H1 (cell line): Measurements from ENCODE around the gene PLK3. TPM values are rescaled to one million over a fixed set of nuclear protein-coding genes. Genes with fewer than 3 reads are reported as not detected.

ENCODE experiments used
- CEBPB ChIP-seq: IDR thresholded peaks from 2 replicates; pipeline ENCODE4 v1.6.1; 2012; ENCODE audit warnings: low read depth, low read length
- POLR2AphosphoS5 ChIP-seq: IDR thresholded peaks from 2 replicates; pipeline ENCODE4 v1.6.1; 2011; ENCODE audit warnings: low read depth, low read length
- TAF7 ChIP-seq: optimal IDR thresholded peaks from 2 replicates; pipeline ENCODE3; 2011; ENCODE audit warnings: low read depth, mild to moderate bottlenecking, inconsistent platforms, low read length, moderate library complexity, borderline replicate concordance
- polyA plus RNA-seq, 7 experiments: library from polyadenylated mRNA; depleted of rRNA in 3 of 7; stranded (reverse) in 5 of 7; unstranded in 2 of 7; fragments of >200 nt in 5 of 7; fragments of 200-250 nt in 2 of 7; gene quantifications; 1 replicate in 5 of 7; 2 replicates in 1 of 7; 4 replicates in 1 of 7; pipeline versions ENCODE4 v1.2.1 to v1.2.3, GENCODE V29; 2011 to 2013; ENCODE audit warnings: missing spikeins in 2 of 7, mixed read lengths in 2 of 7
- total RNA-seq: library from RNA; stranded (reverse); fragmentation: NEBNext Ultra II Directional; extraction: Animal tissue kit (Norgen Biotek cat#: 25700); gene quantifications from 2 replicates; pipeline ENCODE4 v1.2.1, GENCODE V29; 2021
- TF ChIP-seq, protein P1 (sequence below): IDR thresholded peaks from 2 replicates; pipeline ENCODE4 v1.6.1; 2011; ENCODE audit warnings: low read length, improper control_type of control experiment
- TF ChIP-seq, protein P2 (sequence below): IDR thresholded peaks from 2 replicates; pipeline ENCODE4 v1.6.1; 2012; ENCODE audit warnings: low read length, inconsistent platforms
- TF ChIP-seq, protein P3 (sequence below): fragments of 300-600 bp; sonication (generic); IDR thresholded peaks from 2 replicates; pipeline ENCODE4 v1.7.1; 2012; ENCODE audit warnings: low read length, moderate library complexity, mild to moderate bottlenecking, inconsistent platforms; ENCODE audit not compliant: insufficient replicate concordance

The PLK3 gene
- total and polyA plus RNA-seq, 2 of the 8 experiments (the other 6 are each of a cell fraction or from before 2014, with no cell fraction given): 7.9 to 12.3 TPM

DNA sequence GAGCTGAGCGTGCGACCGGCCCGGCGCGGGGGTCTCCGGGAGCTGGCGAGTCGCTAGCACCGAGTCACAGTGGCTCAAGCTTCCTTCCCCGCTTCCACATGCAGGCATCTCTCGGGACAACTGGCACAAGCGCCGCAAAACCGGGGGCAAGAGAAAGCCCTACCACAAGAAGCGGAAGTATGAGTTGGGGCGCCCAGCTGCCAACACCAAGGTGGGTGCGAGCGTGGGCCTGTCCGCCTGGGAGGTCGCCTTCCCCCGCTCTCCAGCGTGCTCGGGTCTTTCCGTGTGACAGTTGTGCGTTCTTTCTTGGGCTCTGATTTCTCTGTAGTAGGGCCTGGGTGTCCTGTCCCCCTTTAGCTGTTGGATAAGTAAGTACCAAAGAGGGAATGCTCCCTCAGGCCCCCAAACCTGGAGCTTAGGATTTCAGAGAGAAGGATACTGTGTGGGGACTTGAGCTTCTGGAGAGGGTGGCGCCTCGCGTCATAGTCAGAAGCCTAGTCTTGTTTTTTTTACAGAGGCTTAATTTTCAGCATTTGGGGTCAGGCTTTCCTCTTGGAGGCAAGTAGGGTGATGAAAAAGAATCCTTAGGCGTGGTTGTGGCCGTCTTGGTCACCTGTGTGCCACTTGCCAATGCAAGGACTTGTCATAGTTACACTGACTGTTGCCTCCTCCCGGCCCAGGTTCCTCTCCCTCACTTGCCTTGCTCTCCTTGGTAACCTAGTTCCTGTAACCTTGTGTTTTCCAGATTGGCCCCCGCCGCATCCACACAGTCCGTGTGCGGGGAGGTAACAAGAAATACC is 24.0 kb upstream of the PLK3 start (continued):
- peak; percentile 26 for TF ChIP-seq TAF7
- TF ChIP-seq CEBPB: no peak
- TF ChIP-seq, protein P1, sequence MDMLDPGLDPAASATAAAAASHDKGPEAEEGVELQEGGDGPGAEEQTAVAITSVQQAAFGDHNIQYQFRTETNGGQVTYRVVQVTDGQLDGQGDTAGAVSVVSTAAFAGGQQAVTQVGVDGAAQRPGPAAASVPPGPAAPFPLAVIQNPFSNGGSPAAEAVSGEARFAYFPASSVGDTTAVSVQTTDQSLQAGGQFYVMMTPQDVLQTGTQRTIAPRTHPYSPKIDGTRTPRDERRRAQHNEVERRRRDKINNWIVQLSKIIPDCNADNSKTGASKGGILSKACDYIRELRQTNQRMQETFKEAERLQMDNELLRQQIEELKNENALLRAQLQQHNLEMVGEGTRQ: no peak
- TF ChIP-seq, protein P2, sequence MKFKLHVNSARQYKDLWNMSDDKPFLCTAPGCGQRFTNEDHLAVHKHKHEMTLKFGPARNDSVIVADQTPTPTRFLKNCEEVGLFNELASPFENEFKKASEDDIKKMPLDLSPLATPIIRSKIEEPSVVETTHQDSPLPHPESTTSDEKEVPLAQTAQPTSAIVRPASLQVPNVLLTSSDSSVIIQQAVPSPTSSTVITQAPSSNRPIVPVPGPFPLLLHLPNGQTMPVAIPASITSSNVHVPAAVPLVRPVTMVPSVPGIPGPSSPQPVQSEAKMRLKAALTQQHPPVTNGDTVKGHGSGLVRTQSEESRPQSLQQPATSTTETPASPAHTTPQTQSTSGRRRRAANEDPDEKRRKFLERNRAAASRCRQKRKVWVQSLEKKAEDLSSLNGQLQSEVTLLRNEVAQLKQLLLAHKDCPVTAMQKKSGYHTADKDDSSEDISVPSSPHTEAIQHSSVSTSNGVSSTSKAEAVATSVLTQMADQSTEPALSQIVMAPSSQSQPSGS: no peak
- peak; percentile 7; the same call in 1 of the 2 replicates for TF ChIP-seq POLR2AphosphoS5
- TF ChIP-seq, protein P3, sequence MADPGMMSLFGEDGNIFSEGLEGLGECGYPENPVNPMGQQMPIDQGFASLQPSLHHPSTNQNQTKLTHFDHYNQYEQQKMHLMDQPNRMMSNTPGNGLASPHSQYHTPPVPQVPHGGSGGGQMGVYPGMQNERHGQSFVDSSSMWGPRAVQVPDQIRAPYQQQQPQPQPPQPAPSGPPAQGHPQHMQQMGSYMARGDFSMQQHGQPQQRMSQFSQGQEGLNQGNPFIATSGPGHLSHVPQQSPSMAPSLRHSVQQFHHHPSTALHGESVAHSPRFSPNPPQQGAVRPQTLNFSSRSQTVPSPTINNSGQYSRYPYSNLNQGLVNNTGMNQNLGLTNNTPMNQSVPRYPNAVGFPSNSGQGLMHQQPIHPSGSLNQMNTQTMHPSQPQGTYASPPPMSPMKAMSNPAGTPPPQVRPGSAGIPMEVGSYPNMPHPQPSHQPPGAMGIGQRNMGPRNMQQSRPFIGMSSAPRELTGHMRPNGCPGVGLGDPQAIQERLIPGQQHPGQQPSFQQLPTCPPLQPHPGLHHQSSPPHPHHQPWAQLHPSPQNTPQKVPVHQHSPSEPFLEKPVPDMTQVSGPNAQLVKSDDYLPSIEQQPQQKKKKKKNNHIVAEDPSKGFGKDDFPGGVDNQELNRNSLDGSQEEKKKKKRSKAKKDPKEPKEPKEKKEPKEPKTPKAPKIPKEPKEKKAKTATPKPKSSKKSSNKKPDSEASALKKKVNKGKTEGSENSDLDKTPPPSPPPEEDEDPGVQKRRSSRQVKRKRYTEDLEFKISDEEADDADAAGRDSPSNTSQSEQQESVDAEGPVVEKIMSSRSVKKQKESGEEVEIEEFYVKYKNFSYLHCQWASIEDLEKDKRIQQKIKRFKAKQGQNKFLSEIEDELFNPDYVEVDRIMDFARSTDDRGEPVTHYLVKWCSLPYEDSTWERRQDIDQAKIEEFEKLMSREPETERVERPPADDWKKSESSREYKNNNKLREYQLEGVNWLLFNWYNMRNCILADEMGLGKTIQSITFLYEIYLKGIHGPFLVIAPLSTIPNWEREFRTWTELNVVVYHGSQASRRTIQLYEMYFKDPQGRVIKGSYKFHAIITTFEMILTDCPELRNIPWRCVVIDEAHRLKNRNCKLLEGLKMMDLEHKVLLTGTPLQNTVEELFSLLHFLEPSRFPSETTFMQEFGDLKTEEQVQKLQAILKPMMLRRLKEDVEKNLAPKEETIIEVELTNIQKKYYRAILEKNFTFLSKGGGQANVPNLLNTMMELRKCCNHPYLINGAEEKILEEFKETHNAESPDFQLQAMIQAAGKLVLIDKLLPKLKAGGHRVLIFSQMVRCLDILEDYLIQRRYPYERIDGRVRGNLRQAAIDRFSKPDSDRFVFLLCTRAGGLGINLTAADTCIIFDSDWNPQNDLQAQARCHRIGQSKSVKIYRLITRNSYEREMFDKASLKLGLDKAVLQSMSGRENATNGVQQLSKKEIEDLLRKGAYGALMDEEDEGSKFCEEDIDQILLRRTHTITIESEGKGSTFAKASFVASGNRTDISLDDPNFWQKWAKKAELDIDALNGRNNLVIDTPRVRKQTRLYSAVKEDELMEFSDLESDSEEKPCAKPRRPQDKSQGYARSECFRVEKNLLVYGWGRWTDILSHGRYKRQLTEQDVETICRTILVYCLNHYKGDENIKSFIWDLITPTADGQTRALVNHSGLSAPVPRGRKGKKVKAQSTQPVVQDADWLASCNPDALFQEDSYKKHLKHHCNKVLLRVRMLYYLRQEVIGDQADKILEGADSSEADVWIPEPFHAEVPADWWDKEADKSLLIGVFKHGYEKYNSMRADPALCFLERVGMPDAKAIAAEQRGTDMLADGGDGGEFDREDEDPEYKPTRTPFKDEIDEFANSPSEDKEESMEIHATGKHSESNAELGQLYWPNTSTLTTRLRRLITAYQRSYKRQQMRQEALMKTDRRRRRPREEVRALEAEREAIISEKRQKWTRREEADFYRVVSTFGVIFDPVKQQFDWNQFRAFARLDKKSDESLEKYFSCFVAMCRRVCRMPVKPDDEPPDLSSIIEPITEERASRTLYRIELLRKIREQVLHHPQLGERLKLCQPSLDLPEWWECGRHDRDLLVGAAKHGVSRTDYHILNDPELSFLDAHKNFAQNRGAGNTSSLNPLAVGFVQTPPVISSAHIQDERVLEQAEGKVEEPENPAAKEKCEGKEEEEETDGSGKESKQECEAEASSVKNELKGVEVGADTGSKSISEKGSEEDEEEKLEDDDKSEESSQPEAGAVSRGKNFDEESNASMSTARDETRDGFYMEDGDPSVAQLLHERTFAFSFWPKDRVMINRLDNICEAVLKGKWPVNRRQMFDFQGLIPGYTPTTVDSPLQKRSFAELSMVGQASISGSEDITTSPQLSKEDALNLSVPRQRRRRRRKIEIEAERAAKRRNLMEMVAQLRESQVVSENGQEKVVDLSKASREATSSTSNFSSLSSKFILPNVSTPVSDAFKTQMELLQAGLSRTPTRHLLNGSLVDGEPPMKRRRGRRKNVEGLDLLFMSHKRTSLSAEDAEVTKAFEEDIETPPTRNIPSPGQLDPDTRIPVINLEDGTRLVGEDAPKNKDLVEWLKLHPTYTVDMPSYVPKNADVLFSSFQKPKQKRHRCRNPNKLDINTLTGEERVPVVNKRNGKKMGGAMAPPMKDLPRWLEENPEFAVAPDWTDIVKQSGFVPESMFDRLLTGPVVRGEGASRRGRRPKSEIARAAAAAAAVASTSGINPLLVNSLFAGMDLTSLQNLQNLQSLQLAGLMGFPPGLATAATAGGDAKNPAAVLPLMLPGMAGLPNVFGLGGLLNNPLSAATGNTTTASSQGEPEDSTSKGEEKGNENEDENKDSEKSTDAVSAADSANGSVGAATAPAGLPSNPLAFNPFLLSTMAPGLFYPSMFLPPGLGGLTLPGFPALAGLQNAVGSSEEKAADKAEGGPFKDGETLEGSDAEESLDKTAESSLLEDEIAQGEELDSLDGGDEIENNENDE: no peak
